GM20000 (cell line): Measurements from ENCODE around the gene ADRA2A.

ENCODE experiments used
- DNase-seq: peaks from one replicate; pipeline ENCODE4 v3.0.0; 2012; ENCODE audit warnings: low spot score
- TF ChIP-seq, protein P1 (sequence below): IDR thresholded peaks from 2 replicates; pipeline ENCODE4 v1.5.1; 2012; ENCODE audit warnings: mild to moderate bottlenecking, control low read depth; ENCODE audit errors: extremely low read depth, missing control alignments

Gene ADRA2A

DNA sequence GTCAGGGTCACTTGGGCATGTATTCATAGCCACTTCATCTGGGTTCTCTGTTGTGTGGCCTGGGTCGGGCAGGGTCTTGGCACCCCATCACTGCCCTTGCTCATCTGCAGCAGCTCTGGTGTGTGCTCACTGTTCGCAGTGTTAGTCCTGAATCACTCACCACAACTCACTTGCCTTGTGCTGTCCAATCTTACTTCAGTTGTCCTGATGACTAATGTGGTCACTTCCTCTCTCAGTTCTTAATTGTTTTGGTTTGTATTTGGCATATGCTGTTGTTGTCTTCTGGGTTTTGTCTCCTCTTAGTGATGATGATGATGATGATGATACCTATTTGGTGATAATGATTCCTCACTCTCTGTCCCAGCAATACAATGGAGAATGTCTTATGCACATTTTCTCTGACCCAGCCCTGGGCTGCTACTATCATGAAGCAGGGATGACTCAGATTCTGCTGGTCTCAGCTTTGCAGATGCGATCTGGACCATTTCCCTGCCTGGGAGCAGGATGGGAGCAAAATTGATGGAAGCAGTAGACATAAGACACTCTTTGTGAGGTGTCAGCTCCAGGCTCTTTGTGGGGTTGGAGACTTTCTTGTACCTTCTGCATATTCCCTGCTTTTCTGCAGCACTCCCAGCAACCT lies 17.0 kb downstream of the ADRA2A start:
- DNase-seq, result no peak
- TF ChIP-seq, protein P1, sequence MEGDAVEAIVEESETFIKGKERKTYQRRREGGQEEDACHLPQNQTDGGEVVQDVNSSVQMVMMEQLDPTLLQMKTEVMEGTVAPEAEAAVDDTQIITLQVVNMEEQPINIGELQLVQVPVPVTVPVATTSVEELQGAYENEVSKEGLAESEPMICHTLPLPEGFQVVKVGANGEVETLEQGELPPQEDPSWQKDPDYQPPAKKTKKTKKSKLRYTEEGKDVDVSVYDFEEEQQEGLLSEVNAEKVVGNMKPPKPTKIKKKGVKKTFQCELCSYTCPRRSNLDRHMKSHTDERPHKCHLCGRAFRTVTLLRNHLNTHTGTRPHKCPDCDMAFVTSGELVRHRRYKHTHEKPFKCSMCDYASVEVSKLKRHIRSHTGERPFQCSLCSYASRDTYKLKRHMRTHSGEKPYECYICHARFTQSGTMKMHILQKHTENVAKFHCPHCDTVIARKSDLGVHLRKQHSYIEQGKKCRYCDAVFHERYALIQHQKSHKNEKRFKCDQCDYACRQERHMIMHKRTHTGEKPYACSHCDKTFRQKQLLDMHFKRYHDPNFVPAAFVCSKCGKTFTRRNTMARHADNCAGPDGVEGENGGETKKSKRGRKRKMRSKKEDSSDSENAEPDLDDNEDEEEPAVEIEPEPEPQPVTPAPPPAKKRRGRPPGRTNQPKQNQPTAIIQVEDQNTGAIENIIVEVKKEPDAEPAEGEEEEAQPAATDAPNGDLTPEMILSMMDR, result no peak

DNA sequence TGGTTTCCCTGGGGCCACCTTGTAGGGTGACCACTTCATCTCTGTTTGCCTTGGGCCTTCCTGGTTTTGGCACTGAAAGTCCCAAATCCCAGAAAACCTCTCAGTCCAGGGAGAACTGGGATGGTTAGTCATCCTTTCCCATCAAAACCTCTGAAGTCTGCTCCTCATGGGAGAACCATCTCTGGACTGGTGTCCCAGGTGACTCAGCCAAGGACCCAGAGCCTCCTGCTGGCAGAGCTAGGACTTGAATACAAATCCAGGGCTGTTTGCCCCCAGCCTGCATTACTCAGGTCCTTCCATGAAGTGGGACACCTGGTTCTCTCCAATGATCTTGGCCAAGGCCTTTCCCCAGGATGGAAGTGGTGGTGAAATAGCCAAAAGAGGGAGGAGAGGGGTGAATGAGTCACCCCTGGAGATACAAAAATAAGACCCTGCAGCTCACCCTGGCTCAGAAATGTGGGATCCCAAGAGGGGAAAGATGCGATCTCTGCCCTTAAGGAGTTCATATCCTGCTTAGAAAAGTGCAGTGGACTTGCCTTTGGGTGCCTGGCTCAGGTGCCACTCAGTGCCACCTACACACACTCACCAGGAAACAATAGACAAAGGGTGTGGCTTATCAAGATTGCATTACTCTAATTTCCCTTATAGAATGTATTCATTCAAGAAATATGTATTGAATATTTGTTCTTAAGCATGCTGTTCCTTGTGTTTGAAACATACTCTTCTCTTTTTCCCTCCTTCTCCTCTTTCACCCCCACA lies 22.0 kb downstream of the ADRA2A start:
- TF ChIP-seq, protein P1, result no peak

DNA sequence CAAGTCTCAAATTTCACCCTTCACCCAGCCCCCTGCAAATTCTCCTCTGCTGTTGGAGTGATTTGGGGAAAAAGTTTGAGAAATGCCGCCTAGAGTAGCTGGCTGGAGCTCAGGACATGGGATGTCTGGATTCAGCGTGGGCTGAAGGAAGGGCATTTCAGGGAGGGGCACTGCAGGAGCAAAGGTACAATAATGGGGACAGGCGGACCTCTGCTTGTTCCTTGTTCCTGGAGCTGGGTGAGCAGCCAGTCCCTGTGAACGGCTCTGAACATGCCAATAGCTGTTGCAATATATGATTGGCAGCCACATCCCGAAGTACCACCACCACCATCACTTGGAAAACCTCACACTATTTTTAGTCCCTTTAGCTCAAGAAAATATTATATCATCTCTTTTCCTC lies 23.4 kb downstream of the ADRA2A start:
- DNase-seq, result no peak

More for the DNA sequence above, 22.0 kb downstream of the ADRA2A start:
- DNase-seq, result no peak

DNA sequence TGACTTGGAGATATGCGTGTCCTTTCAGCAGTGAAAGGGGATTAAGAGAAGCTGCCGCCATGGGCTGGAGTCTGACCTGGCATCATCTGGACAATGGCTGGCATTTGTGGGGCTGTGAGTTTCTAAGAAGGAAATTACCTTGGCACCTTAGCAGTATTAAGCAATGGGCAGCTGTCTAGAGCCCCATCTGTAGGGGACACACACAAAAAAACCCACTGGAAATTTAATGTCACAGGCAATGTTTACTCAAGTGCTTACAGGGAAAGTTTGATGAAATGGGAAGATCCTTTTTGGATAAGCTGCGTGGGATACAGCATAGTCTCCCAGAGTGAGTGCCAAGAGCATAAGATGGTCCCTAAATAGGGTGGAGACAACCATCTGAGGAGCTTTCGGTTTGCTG lies 25.0 kb downstream of the ADRA2A start:
- no peak for DNase-seq
- TF ChIP-seq, protein P1, result no peak

More for the DNA sequence above, 23.4 kb downstream of the ADRA2A start:
- TF ChIP-seq, protein P1, result no peak

DNA sequence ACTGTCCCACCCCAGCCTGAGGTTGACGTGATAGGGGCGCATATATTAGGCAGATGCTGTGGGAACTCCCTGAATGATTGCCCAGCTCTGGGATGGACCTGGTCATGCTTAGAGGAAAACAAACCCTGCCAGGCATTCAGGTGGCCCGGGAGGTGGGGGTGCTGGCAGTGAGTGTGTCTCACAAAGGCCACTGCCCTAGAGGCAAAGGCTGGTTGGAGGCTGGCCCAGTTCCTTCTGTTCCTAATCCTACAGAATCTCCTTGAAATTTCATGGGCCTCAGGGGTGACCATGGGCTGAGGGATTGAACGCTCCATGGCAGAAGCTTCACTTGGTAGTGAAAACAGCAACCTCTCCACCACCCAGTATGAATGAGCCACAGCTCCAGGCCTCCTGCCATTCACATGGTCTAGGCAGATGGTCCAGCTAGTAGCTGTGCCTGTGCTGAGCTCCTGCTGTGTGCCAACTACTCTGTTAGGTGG lies 25.6 kb downstream of the ADRA2A start:
- TF ChIP-seq, protein P1, result no peak
- no peak for DNase-seq

DNA sequence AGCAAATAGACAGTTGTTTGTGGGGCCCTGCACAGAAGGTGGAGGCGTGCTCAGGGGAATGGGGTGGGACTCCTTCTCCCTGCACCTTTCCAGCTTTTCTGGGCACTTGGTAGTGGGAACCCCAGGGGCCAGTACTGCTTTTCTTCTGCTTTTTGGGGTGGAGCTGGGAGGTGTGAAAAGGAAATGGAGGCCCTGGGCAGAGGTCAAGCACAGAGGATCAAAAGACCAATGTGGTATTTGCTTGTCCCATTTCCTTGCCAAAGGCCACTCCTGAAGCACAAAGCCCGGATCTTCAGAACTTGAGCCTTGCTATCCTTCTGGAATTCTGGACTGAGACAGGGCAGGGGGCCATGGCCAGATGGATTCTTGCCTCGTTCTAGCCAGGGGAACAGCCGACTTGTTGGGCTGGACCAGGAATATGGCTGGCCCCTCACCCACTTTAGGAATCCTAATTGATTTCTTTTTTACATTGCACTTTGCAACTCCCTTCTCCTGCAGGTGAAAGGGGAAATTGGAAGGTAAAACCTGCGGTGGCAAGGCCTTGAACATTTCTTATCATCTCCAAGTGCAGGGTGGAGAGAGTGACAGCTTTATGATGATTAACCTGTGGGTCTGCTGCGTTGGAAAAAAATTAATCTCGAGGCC lies 26.5 kb downstream of the ADRA2A start:
- DNase-seq, result no peak
- TF ChIP-seq, protein P1, result no peak

DNA sequence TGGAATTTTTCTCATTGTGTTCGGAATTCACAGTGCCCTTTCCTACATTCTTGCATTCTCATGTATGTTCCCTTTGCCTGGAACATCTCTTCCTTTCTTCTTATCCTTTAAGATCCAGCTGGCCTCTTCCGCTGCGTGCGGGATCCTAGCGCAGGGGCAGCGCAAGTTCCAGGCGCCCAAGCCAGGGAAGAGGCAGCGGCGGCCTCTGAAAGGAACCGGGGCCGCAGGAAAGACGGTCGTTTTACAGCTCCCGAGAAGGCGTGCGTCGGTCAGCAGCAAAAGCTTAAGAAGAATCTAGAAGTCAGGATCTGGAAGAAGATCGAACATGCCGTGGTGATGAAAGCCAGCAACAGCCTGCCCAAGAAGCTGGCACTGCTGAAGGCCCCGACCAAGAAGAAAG lies 28.0 kb downstream of the ADRA2A start:
- DNase-seq, result no peak
- TF ChIP-seq, protein P1, result no peak
